ENCODE results near the gene PA2G4.
A peak's percentile ranks its signal among the peaks of the same experiment; 100 is the strongest.
"Not testable (repeated sequence)": the region's sequence is repeated elsewhere in the genome, so short reads cannot be mapped to it uniquely, and the experiment has no call there.

PA2G4 gene

GRCh38 chr12:56104109-56104814, at the start of gene PA2G4:
Gene PA2G4 (plus strand): TSS chr12:56104559. CDS start chr12:56104738, 179 bp downstream.
- ATAC-seq: peak; percentile 99
- TF ChIP-seq PPARA (CRISPR knock-in tag; IDR thresholded peaks at IDR 0.05; ENCODE audit: borderline replicate concordance): no peak
- TF ChIP-seq ZNF565 (CRISPR knock-in tag; conservative IDR thresholded peaks at IDR 0.05; ENCODE audit: low read depth): no peak
- TF ChIP-seq GLIS3 (CRISPR knock-in tag; IDR thresholded peaks at IDR 0.05): no peak
- no peak for TF ChIP-seq CSDC2 (CRISPR knock-in tag; IDR thresholded peaks at IDR 0.05)
- TF ChIP-seq SNAI2 (CRISPR knock-in tag; IDR thresholded peaks at IDR 0.05): no peak
- TF ChIP-seq ESRRG (CRISPR knock-in tag; IDR thresholded peaks at IDR 0.05): no peak
- no peak for TF ChIP-seq ZFP30 (CRISPR knock-in tag; IDR thresholded peaks at IDR 0.05)
- no peak for TF ChIP-seq PATZ1 (CRISPR knock-in tag; IDR thresholded peaks at IDR 0.05; ENCODE audit: borderline replicate concordance)
- no peak for TF ChIP-seq CSRNP3 (CRISPR knock-in tag; IDR thresholded peaks at IDR 0.05)
- no peak for TF ChIP-seq ARNTL (CRISPR knock-in tag; IDR thresholded peaks at IDR 0.05; ENCODE audit: borderline replicate concordance, low read depth)
- TF ChIP-seq ZC3H10 (CRISPR knock-in tag; IDR thresholded peaks at IDR 0.05): no peak
- no peak for TF ChIP-seq ZFP3 (CRISPR knock-in tag; IDR thresholded peaks at IDR 0.05)

GRCh38 chr12:56059964-56060363, 44.4 kb upstream of the PA2G4 start:
- ATAC-seq: not testable (repeated sequence)

- ATAC-seq: no peak
- TF ChIP-seq TSHZ2 (CRISPR knock-in tag; IDR thresholded peaks at IDR 0.05) (no peak), OSR1 (CRISPR knock-in tag; IDR thresholded peaks at IDR 0.05) (no peak), ARNTL (CRISPR knock-in tag; IDR thresholded peaks at IDR 0.05; ENCODE audit: borderline replicate concordance, low read depth) (no peak), PATZ1 (CRISPR knock-in tag; IDR thresholded peaks at IDR 0.05; ENCODE audit: borderline replicate concordance) (no peak), SNAI2 (CRISPR knock-in tag; IDR thresholded peaks at IDR 0.05) (no peak), ZNF565 (CRISPR knock-in tag; conservative IDR thresholded peaks at IDR 0.05; ENCODE audit: low read depth) (no peak), GLIS3 (CRISPR knock-in tag; IDR thresholded peaks at IDR 0.05) (no peak), ZFP3 (CRISPR knock-in tag; IDR thresholded peaks at IDR 0.05) (no peak), ZFP30 (CRISPR knock-in tag; IDR thresholded peaks at IDR 0.05) (no peak), TOX (CRISPR knock-in tag; IDR thresholded peaks at IDR 0.05; ENCODE audit: borderline replicate concordance) (no peak), CSRNP3 (CRISPR knock-in tag; IDR thresholded peaks at IDR 0.05) (no peak)
Observed at GRCh38 chr12:56061982-56062381, 42.4 kb upstream of the PA2G4 start.

- ATAC-seq: no peak
- no peak for TF ChIP-seq ZFP30 (CRISPR knock-in tag; IDR thresholded peaks at IDR 0.05)
- TF ChIP-seq ARNTL (CRISPR knock-in tag; IDR thresholded peaks at IDR 0.05; ENCODE audit: borderline replicate concordance, low read depth): no peak
- TF ChIP-seq SNAI2 (CRISPR knock-in tag; IDR thresholded peaks at IDR 0.05): no peak
- no peak for TF ChIP-seq OSR1 (CRISPR knock-in tag; IDR thresholded peaks at IDR 0.05)
- no peak for TF ChIP-seq TOX (CRISPR knock-in tag; IDR thresholded peaks at IDR 0.05; ENCODE audit: borderline replicate concordance)
- TF ChIP-seq GLIS3 (CRISPR knock-in tag; IDR thresholded peaks at IDR 0.05): no peak
- TF ChIP-seq TCF4 (CRISPR knock-in tag; IDR thresholded peaks at IDR 0.05; ENCODE audit: borderline replicate concordance): no peak
- TF ChIP-seq ISL1 (CRISPR knock-in tag; IDR thresholded peaks at IDR 0.05): no peak
- no peak for TF ChIP-seq TSHZ2 (CRISPR knock-in tag; IDR thresholded peaks at IDR 0.05)
- no peak for TF ChIP-seq ZFP3 (CRISPR knock-in tag; IDR thresholded peaks at IDR 0.05)
- TF ChIP-seq ESRRG (CRISPR knock-in tag; IDR thresholded peaks at IDR 0.05): no peak
- TF ChIP-seq ZNF70 (CRISPR knock-in tag; IDR thresholded peaks at IDR 0.05): no peak
- TF ChIP-seq PATZ1 (CRISPR knock-in tag; IDR thresholded peaks at IDR 0.05; ENCODE audit: borderline replicate concordance): no peak
Observed at GRCh38 chr12:56062996-56063395, 41.4 kb upstream of the PA2G4 start.
